K562 (cell line): Measurements from ENCODE around the gene CAMK2B. TPM values are rescaled to one million over a fixed set of nuclear protein-coding genes. Genes with fewer than 3 reads are reported as not detected.

Experiments used
- ATAC-seq: fragments of 200-7000 bp; cut with Tn5 transposase; 3 replicates; pipeline ENCODE4 v1.9.1; 2020; ENCODE audit warnings: moderate library complexity
- BruUV-seq: library from RNA; stranded (reverse); fragments of 400-500 nt; replicated peaks from 2 replicates; lab custom pipeline; 2021; lab: Mats Ljungman, UMichigan
- CTCF ChIA-PET: fragments of 300-600 bp; formaldehyde crosslinking; extraction: SDS; loops from one replicate; lab custom pipeline; 2021; ENCODE audit warnings: low intra/inter-chr PET ratio; lab: Yijun Ruan, JAX
- POLR2A ChIA-PET: fragments of 300-600, 350-650 bp; sonication (Branson Sonifier 250); formaldehyde crosslinking; extraction: SDS; loops from one replicate; lab custom pipeline; 2021; ENCODE audit warnings: antibody characterized with exemption, inconsistent platforms; lab: Yijun Ruan, JAX
- DNase-seq, 4 experiments: peaks; one replicate each; pipeline versions ENCODE4 v3.0.0 to v3.0.0-alpha.2; 2011 to 2018; ENCODE audit warnings: low spot score in 3 of 4, mixed read lengths in 3 of 4; ENCODE audit errors: extremely low read depth in 1 of 4
- FAIRE-seq: peaks from 2 replicates; lab custom pipeline; 2011; peaks lifted over from hg19 to GRCh38; lab: Jason Lieb, UNC
- H2AFZ ChIP-seq: 2 replicates; pipeline ENCODE4 v1.6.0; 2011; ENCODE audit warnings: low read depth, low read length, control low read depth, inconsistent platforms
- H3K27ac ChIP-seq: fragments of 200-600 bp; 3 replicates; pipeline ENCODE4 v1.8.0; 2011; ENCODE audit warnings: low read depth, mild to moderate bottlenecking, control low read depth, inconsistent platforms, low read length, moderate library complexity, mixed read lengths; ENCODE audit errors: extremely low read depth
- H3K27me3 ChIP-seq, 2 experiments: fragments of 300-600 bp in 1 of 2; 2 replicates in 1 of 2; 3 replicates in 1 of 2; pipeline versions ENCODE4 v1.6.0 to v1.8.0; 2011; ENCODE audit warnings: inconsistent platforms in 2 of 2, low read length in 2 of 2, mild to moderate bottlenecking in 1 of 2, mixed read lengths in 1 of 2, moderate library complexity in 1 of 2; ENCODE audit not compliant: control insufficient read depth in 2 of 2, insufficient read depth in 2 of 2
- H3K36me3 ChIP-seq: fragments of 300-600 bp; 3 replicates; pipeline ENCODE4 v1.8.0; 2011; ENCODE audit warnings: mild to moderate bottlenecking, low read length, inconsistent platforms; ENCODE audit not compliant: control insufficient read depth, insufficient read depth
- H3K4me1 ChIP-seq, 2 experiments: fragments of 200-600 bp in 1 of 2; replicated peaks in 1 of 2; 2 replicates in 1 of 2; 3 replicates in 1 of 2; pipeline versions ENCODE4 v1.5.1 to v1.8.0; 2011; ENCODE audit warnings: inconsistent platforms in 2 of 2, low read length in 2 of 2, mild to moderate bottlenecking in 1 of 2, mixed read lengths in 1 of 2, moderate library complexity in 1 of 2; ENCODE audit not compliant: control insufficient read depth in 2 of 2, insufficient read depth in 2 of 2
- H3K4me2 ChIP-seq: 2 replicates; pipeline ENCODE4 v1.6.1; 2011; ENCODE audit warnings: low read length, control low read depth, inconsistent platforms, mixed read lengths; ENCODE audit not compliant: insufficient read depth
- H3K4me3 ChIP-seq: fragments of 200-600 bp; sonication (generic), shearing (Covaris generic); 2 replicates; pipeline ENCODE4 v1.5.1; 2016; ENCODE audit warnings: control low read depth, inconsistent platforms
- H3K79me2 ChIP-seq: fragments of 200-600 bp; 3 replicates; pipeline ENCODE4 v1.8.0; 2011; ENCODE audit warnings: low read length, inconsistent platforms; ENCODE audit not compliant: control insufficient read depth, insufficient read depth
- H3K9ac ChIP-seq, 2 experiments: 2 replicates each; pipeline versions ENCODE4 v1.6.0 to v1.6.1; 2011; ENCODE audit warnings: low read depth in 2 of 2, low read length in 2 of 2, control low read depth in 1 of 2, inconsistent platforms in 1 of 2, mild to moderate bottlenecking in 1 of 2, mixed read lengths in 1 of 2; ENCODE audit not compliant: insufficient read depth in 1 of 2
- H3K9me1 ChIP-seq: one replicate; pipeline ENCODE4 v1.6.0; 2011; ENCODE audit warnings: inconsistent platforms, mild to moderate bottlenecking, low read length, moderate library complexity; ENCODE audit not compliant: control insufficient read depth, insufficient read depth
- H3K9me3 ChIP-seq: replicated peaks from 2 replicates; pipeline ENCODE4 v1.5.1; 2011; ENCODE audit warnings: low read depth, low read length, inconsistent platforms; ENCODE audit not compliant: control insufficient read depth, insufficient read depth
- H4K20me1 ChIP-seq: replicated peaks from 2 replicates; pipeline ENCODE4 v1.6.1; 2011; ENCODE audit warnings: low read length, inconsistent platforms, mixed read lengths; ENCODE audit not compliant: control insufficient read depth, insufficient read depth
- ADNP ChIP-seq: fragments of 200-800 bp; sonication (Bioruptor generic); IDR thresholded peaks from 2 replicates; pipeline ENCODE4 v1.6.1; 2016; ENCODE audit warnings: missing genetic modification characterization, missing compliant biosample characterization
- CSDE1 ChIP-seq, 2 experiments: fragments of 450-650 bp; IDR thresholded peaks; 2 replicates each; pipeline ENCODE4 v1.6.1; 2016; ENCODE audit warnings: mild to moderate bottlenecking in 1 of 2
- EGR1 ChIP-seq: fragments of 450-650 bp; conservative IDR thresholded peaks from 2 replicates; pipeline ENCODE4 v1.6.1; 2017; ENCODE audit warnings: mild to moderate bottlenecking
- HDAC3 ChIP-seq: fragments of 450-650 bp; IDR thresholded peaks from 2 replicates; pipeline ENCODE4 v1.6.1; 2018; ENCODE audit warnings: borderline replicate concordance, mild to moderate bottlenecking, moderate library complexity; ENCODE audit not compliant: partially characterized antibody
- WGBS: fragments of 100-300 bp; shearing (Covaris generic); methylation state at CpG from one replicate; pipeline ENCODE4 v1.1.6; 2016; ENCODE audit warnings: low coverage, mixed read lengths; ENCODE audit not compliant: insufficient coverage; ENCODE audit errors: missing lambda C conversion rate; 5-methylcytosine and 5-hydroxymethylcytosine counted together
- in situ Hi-C: fragments of 300-500 bp; cut with MboI; formaldehyde crosslinking; loops from 4 replicates; pipeline ENCODE4 v1.15.0; 2018; ENCODE audit warnings: inconsistent platforms, mixed read lengths
- intact Hi-C: fragments of 100-400 bp; cut with micrococcal nuclease; formaldehyde crosslinking; loops from 2 replicates; pipeline ENCODE4 v1.14.2; 2022
- polyA plus RNA-seq, 8 experiments: library from polyadenylated mRNA; depleted of rRNA in 4 of 8; stranded (reverse) in 5 of 8; unstranded in 3 of 8; fragments of >200 nt; fragmentation: Nextera tagmentation in 2 of 8; fragmentation: Illumina TruSeq in 1 of 8; extraction: Ambion mirVana in 2 of 8; extraction: Trizol in 1 of 8; gene quantifications; 2 replicates each; pipeline versions ENCODE4 v1.2.1 to v1.2.3, GENCODE V29; 2011 to 2014; ENCODE audit warnings: inconsistent platforms in 1 of 8, missing spikeins in 1 of 8
- total RNA-seq, 7 experiments: library from RNA; depleted of rRNA in 6 of 7; stranded (reverse); fragments of >200 nt in 6 of 7; fragmentation: Illumina TruSeq in 2 of 7; extraction: Trizol in 2 of 7; gene quantifications; 2 replicates each; pipeline versions ENCODE4 v1.2.1 to v1.2.3, GENCODE V29; 2011 to 2021; ENCODE audit warnings: low replicate concordance in 1 of 7

CAMK2B gene
- total and polyA plus RNA-seq, 9 of the 15 experiments (the other 6 are each of a cell fraction or from before 2014, with no cell fraction given), result 0.04 to 0.09 (median 0.05) TPM; not detected in 4

DNA sequence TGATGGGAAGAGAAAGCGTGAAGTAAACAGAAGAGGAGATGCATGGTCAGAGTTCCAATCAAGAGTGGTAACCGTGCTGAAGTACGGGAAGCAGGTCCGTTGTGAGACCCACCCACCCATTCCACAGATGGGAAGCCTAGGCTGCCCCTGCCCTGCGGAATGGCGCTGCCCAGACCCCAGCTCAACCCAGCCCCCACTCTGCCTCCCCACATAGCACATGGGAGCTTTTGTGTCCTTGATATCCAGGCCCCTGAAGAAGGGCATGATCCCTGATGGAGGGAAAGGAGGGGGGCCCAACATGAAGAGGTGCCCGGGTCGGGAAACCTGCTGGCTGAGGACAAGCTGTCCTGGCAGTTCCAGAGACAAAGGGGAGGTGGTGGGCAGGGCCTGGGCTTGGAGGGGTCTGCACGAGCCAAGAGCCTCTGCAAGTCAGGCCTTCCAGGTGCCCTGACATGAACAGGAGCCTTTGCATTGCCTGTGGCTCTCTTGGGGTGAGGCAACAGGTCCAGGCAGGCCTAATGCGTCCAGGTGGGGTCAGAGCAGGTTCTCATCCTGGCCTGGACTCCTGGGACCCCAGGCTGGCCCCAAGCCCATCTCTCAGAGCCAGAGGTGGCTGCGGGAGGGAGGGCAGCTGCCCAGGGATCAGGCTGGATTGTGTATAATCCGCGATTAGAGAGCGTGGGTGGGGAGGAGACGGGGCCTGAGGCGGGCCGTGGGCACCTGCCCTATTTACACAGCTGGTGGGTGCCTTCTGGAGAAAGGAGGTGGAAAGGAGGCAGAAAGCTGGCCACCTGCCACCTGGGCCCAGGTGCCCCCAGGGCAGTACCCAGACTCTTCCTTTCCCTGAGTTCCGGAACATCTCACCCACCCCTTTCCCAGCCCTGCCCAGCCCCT is 101.1 kb downstream of the CAMK2B start:
- no peak overlapping the region for H2AFZ ChIP-seq
- peaks cover 0 to 62% of the 10 kb centered on the region in 2 experiments; a peak in 2 of 5 replicates for H3K4me1 ChIP-seq
- intact Hi-C loops, result no loop called here
- no peaks in the 10 kb centered on the region for H3K9me3 ChIP-seq
- 2% methylated on average over 16 of the region's 18 CpGs for whole genome bisulfite sequencing
- ATAC-seq, result no peak
- no peaks in the 10 kb centered on the region for H3K36me3 ChIP-seq
- no peaks in the 10 kb centered on the region for H3K79me2 ChIP-seq
- no peak overlapping the region for H3K27ac ChIP-seq
- H3K9ac ChIP-seq, result no peak overlapping the region
- H3K27me3 ChIP-seq, result peaks cover 14 to 45% of the 10 kb centered on the region in 2 experiments; a peak in 4 of 5 replicates
- no TSS peak for BruUV-seq
- H3K4me3 ChIP-seq, result no peak overlapping the region
- in situ Hi-C loops, result no loop called here
- no peak for DNase-seq
- H3K4me2 ChIP-seq, result no peak overlapping the region
- ChIA-PET POLR2A (interaction anchor here (0.6 to 1.2 kb wide), 4 partner anchors 10 to 201 kb away, joined by 3 to 4 read pairs (median 4); no protein-coding TSS in a partner anchor), CTCF (no interaction called here)
- H3K9me1 ChIP-seq, result no peaks in the 10 kb centered on the region
- no peak for FAIRE-seq
- TF ChIP-seq HDAC3 (no peak), ADNP (tag) (no peak), CSDE1 (IDR thresholded peaks at IDR 0.05) (no peak), EGR1 (0 out of 2 replicates have a peak, but pooled peaks have one; percentile 17)
- no peaks in the 10 kb centered on the region for H4K20me1 ChIP-seq
